ENCODE results near the gene TNS1.
A peak's percentile ranks its signal among the peaks of the same experiment; 100 is the strongest.

The TNS1 gene

DNA sequence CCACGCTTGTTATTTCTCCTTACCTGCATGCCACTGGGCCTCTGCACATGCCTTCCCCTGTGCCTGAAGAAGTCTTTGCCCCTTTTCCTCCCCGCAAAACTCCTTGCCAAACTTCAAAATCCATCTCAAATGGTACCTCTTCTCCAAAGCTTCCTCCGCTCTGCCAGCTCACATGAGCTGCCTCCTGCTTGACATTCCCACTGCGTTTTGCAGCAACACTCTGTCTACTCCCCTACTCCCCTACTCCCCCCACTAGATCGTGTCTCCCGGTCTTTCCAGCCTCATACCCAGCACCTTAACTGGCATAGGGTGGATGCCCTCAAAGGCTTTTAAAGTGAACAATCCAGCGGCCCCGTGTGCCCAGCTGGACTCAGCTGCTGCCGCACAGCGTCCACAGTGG lies 65.8 kb downstream of the TNS1 start:
- TF ChIP-seq, protein P1, sequence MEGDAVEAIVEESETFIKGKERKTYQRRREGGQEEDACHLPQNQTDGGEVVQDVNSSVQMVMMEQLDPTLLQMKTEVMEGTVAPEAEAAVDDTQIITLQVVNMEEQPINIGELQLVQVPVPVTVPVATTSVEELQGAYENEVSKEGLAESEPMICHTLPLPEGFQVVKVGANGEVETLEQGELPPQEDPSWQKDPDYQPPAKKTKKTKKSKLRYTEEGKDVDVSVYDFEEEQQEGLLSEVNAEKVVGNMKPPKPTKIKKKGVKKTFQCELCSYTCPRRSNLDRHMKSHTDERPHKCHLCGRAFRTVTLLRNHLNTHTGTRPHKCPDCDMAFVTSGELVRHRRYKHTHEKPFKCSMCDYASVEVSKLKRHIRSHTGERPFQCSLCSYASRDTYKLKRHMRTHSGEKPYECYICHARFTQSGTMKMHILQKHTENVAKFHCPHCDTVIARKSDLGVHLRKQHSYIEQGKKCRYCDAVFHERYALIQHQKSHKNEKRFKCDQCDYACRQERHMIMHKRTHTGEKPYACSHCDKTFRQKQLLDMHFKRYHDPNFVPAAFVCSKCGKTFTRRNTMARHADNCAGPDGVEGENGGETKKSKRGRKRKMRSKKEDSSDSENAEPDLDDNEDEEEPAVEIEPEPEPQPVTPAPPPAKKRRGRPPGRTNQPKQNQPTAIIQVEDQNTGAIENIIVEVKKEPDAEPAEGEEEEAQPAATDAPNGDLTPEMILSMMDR (IDR thresholded peaks at IDR 0.05; ENCODE audit: insufficient read depth, low read depth, low read length, missing control alignments) = no peak
- H3K4me3 ChIP-seq (ENCODE audit: low read length) = no peak overlapping the region
- no peak for DNase-seq (ENCODE audit: low read depth)

DNA sequence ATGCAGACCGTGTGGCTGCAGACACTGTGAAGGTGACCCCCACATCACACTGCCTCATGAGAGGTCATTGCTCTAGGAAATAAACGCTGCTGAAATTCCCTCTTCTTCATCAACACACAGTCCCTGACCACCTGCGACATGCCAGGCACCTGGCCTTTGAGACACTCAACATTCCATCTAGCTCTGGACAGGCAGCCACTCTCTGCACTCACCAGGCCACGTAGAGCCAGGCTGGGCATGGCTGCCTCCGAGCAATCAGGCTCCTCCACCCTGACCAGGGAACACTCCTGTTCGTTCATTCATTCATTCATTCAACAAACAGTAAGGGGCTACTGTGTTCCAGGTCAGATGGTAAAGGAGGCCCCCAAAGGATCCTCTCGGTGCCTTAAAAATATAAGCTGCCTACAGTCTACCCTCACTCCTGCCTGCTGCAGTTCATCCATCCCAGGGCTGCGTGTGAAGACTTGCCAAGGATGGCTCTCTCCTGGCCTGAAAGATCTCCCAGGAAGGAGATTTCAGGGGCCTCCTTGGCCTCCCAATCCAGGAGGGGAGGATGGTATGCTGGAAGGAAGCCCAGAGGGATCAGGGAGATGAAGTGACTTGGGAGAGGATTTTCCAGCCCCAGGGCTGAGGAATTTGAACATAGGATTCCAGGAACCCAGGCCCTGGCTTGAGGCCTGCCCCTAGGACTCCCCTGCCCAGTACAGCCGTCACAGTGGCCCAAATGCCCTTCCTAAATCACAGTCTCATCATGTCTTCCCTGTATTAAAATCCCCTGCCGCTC lies 66.7 kb downstream of the TNS1 start:
- TF ChIP-seq, protein P1 (IDR thresholded peaks at IDR 0.05; ENCODE audit: insufficient read depth, low read depth, low read length, missing control alignments) = no peak
- peak; percentile 20 for DNase-seq (ENCODE audit: low read depth)
- H3K4me3 ChIP-seq (ENCODE audit: low read length) = no peak overlapping the region

DNA sequence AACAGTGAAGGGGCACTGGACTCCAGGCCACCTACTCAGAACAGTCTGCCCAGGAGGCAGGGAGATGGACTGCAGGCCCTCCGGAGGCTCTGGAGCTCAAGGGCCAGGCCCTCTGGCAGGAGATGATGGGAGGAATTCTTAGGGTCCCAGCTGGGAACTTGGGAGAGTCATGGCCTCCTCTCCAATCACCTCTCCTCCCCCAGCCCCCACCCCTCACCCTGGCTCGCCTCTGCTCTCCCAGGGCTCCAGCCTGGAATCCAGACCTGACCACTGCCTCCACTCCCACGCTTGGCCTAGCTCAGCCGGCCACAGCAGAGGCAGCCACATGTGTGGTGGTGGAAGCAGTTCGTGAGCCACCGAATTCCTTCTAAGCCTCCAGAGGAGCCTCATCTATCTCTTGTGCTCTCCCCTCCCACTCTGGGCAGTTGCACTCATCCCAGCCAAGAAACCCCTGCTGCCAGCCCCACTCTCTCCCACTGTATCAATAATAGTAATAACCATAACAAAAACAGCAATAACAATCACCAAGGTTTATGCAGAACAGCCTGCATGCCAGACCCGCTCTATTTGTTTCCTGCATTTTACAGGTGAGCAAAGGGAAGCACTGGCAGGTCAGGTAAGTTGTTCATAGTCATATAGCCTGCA lies 67.4 kb downstream of the TNS1 start:
- no peak overlapping the region for H3K4me3 ChIP-seq (ENCODE audit: low read length)
- TF ChIP-seq, protein P1 (IDR thresholded peaks at IDR 0.05; ENCODE audit: insufficient read depth, low read depth, low read length, missing control alignments) = no peak
- DNase-seq (ENCODE audit: low read depth) = no peak

DNA sequence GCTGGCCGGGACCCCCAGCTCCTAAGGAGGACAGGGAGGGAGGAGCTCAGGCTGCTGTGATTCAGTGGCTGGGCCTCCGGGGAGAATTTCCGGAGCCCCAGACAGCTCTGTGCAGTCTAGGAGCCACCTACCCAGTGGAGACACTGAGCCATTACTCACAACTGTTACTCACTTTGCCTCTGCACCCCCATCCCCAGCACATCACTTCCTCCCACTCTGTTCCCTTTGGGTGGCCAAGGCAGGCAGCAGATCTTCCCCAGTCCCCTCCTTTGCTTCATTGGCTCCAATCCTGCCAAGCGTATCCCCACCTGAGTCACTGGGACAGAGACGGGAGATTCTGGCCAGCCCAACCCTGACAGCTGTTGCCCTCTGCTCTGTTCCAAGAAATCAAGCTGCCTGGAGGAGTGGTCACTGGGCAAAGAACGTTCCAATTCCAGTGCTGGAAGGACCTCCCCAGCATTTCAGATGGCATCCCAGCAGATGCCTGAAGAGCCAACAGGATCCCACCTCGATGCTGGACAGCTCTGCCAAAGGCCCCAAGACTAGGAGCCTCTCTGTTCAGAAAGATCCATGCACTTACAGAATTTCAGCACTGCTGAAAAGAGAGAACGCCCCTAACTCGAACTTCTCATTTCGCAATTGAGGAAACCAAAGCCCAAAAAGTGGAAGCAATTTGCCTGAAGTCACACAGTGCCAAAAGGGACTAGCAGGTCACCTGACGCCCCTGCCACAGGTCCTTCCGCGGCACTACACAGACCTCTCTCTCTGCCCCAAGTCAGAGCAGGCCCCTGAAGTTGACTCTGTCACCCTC lies 68.3 kb downstream of the TNS1 start:
- peak; percentile 87 for DNase-seq (ENCODE audit: low read depth)
- no peak overlapping the region for H3K4me3 ChIP-seq (ENCODE audit: low read length)
- TF ChIP-seq, protein P1 (IDR thresholded peaks at IDR 0.05; ENCODE audit: insufficient read depth, low read depth, low read length, missing control alignments) = no peak

DNA sequence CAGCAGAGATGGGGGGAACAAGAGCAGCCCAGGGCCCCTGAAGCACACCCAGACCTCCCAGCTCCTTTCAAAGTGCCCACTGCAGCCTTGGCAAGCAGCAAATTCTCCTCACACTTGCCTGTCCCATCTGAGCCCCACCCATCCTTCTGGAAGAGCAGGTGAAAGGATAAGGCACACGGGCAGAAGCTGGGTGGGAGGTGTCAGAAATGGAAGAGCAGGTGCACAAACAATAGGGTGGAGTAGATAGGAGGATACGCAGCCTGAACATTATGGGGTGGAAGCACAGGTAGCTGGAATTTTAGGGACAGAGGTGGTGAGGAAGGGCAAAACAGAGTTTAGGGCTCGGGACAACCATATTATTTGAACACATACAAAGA lies 69.2 kb downstream of the TNS1 start:
- no peak overlapping the region for H3K4me3 ChIP-seq (ENCODE audit: low read length)
- TF ChIP-seq, protein P1 (IDR thresholded peaks at IDR 0.05; ENCODE audit: insufficient read depth, low read depth, low read length, missing control alignments) = no peak
- no peak for DNase-seq (ENCODE audit: low read depth)

DNA sequence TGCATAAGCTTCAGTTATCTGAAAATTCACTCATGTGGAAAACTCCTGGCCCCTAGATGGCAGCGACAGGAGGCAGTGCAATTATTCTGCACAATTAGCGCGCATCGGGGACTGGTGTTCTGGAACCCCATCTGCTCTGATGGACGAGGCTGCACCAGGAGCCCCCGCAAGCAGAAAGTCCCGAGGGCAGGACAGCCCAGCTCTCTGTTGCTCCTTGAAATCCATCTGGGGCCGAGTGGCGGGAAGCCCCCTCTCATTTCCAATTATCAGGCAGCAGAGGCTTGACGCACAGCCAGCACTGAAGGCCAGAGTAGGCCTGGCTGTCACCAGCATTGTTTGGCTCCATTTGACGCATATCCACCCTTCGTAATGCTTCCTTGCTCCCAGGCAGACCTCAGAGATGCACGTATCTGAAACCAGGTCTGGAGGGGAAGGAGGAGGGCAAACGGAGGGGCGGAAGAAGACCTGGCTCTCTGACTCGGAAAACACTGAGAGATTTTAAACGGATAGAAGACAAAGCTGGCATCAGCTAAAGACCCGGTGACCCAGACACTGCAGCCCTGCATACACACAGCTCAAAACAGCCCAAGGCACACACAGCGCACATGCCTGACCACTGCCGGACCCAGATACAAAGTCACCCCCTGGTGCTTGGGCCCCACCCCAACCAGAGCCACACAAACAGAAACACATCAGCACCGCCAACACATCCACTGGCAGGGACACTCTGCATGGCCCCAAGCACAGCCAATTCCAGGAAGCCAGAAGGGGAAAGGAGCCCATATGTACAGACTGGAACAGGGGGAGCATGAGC lies 69.8 kb downstream of the TNS1 start:
- no peak for DNase-seq (ENCODE audit: low read depth)
- TF ChIP-seq, protein P1 (IDR thresholded peaks at IDR 0.05; ENCODE audit: insufficient read depth, low read depth, low read length, missing control alignments) = peak; percentile 15

More for the DNA sequence above, 69.8 kb downstream of the TNS1 start:
- H3K4me3 ChIP-seq (ENCODE audit: low read length) = no peak overlapping the region

Measured in epithelial cell of esophagus (primary cell).